Cardiac muscle cell (in vitro differentiated cells and primary cell): Measurements from ENCODE around the gene C3orf20. TPM values are rescaled to one million over a fixed set of nuclear protein-coding genes. Genes with fewer than 3 reads are reported as not detected.

Experiments used
- DNase-seq, 2 donors: peaks; one replicate each; pipeline versions ENCODE4 v3.0.0 to v3.0.0-alpha.2; 2010 to 2017; ENCODE audit warnings: low read depth in 1 of 2, low spot score in 1 of 2
- H3K27ac ChIP-seq: fragments of 200-600 bp; sonication (generic); 2 replicates; pipeline ENCODE4 v1.5.1; 2016
- H3K27me3 ChIP-seq: fragments of 200-600 bp; sonication (generic); 2 replicates; pipeline ENCODE4 v1.6.0; 2016; ENCODE audit warnings: control low read depth
- H3K36me3 ChIP-seq: fragments of 200-600 bp; sonication (generic); 2 replicates; pipeline ENCODE4 v1.5.1; 2016; ENCODE audit warnings: control low read depth
- H3K4me1 ChIP-seq: fragments of 200-600 bp; sonication (generic); 2 replicates; pipeline ENCODE4 v1.8.1; 2017; ENCODE audit warnings: low read depth, mild to moderate bottlenecking, mixed run types
- H3K4me3 ChIP-seq: fragments of 200-600 bp; sonication (generic); 2 replicates; pipeline ENCODE4 v1.5.1; 2016; ENCODE audit warnings: mild to moderate bottlenecking
- H3K9me3 ChIP-seq: fragments of 200-600 bp; sonication (generic); 2 replicates; pipeline ENCODE4 v1.5.1; 2017; ENCODE audit warnings: low read depth, mild to moderate bottlenecking, control low read depth
- polyA plus RNA-seq: library from polyadenylated mRNA; unstranded; fragments of >200 nt; fragmentation: Nextera tagmentation; extraction: Ambion mirVana; gene quantifications from 2 replicates; pipeline ENCODE4 v1.2.1, GENCODE V29; 2016
- total RNA-seq: library from RNA; depleted of rRNA; stranded (reverse); fragments of >200 nt; gene quantifications from 2 replicates; pipeline ENCODE4 v1.2.3, GENCODE V29; 2016
- TF ChIP-seq, protein P1 (sequence below): IDR thresholded peaks from 2 replicates; pipeline ENCODE4 v1.5.1; 2012; ENCODE audit warnings: low read depth, mild to moderate bottlenecking, low read length

The C3orf20 gene
- total and polyA plus RNA-seq, 2 experiments from 2014 or later = 0.21 TPM; not detected in 1

DNA sequence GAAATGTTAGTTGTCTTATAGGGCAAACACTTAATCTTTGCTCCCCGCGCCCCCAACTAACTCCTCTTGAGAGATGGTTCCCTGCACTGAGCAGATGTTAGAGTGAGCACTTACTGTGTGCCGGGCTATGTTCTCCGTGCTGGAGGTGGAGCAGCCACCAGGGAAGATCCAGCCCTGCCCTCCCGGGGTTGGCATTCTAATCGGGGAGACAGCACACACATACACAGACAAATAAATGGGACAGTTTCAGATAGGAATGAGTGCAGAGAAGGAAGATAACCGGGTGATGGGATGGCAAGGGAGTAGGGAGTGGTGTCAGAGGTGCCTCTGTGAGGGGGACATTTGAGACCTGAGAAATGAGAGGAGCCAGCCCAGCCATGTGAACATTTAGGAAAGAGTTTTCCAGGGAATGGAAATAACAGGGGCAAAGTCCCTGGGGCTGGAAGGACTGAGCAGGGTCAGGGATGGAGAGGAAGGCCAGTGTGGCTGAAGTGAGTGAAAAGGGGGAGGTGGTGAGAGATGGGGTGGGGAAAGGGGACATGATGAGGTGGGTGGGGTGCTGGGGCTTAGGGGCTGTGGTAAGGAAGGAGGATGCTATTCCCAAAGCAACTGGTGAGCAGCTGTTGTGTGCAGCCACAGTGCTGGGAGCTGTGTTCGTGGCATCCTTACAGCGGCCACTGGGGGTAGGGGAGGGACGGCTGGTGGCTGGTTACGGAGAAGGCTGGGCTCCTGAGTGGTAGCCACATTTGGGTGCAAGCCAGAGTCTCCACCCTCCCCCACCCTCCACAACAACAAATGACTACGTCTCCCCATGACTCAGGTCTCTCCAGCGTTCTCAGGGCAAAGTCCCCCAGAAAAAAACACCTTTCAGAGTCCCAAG lies 128.4 kb downstream of the C3orf20 start:
- no peaks in the 10 kb centered on the region for H3K9me3 ChIP-seq
- TF ChIP-seq, protein P1, sequence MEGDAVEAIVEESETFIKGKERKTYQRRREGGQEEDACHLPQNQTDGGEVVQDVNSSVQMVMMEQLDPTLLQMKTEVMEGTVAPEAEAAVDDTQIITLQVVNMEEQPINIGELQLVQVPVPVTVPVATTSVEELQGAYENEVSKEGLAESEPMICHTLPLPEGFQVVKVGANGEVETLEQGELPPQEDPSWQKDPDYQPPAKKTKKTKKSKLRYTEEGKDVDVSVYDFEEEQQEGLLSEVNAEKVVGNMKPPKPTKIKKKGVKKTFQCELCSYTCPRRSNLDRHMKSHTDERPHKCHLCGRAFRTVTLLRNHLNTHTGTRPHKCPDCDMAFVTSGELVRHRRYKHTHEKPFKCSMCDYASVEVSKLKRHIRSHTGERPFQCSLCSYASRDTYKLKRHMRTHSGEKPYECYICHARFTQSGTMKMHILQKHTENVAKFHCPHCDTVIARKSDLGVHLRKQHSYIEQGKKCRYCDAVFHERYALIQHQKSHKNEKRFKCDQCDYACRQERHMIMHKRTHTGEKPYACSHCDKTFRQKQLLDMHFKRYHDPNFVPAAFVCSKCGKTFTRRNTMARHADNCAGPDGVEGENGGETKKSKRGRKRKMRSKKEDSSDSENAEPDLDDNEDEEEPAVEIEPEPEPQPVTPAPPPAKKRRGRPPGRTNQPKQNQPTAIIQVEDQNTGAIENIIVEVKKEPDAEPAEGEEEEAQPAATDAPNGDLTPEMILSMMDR = no peak
- no peaks in the 10 kb centered on the region for H3K4me1 ChIP-seq
- H3K27ac ChIP-seq = no peak overlapping the region
- DNase-seq = peak in 1 of 2 donors; percentile 60
- H3K4me3 ChIP-seq = no peak overlapping the region
- H3K36me3 ChIP-seq = no peaks in the 10 kb centered on the region
- H3K27me3 ChIP-seq = peaks cover under 1% of the 10 kb centered on the region

DNA sequence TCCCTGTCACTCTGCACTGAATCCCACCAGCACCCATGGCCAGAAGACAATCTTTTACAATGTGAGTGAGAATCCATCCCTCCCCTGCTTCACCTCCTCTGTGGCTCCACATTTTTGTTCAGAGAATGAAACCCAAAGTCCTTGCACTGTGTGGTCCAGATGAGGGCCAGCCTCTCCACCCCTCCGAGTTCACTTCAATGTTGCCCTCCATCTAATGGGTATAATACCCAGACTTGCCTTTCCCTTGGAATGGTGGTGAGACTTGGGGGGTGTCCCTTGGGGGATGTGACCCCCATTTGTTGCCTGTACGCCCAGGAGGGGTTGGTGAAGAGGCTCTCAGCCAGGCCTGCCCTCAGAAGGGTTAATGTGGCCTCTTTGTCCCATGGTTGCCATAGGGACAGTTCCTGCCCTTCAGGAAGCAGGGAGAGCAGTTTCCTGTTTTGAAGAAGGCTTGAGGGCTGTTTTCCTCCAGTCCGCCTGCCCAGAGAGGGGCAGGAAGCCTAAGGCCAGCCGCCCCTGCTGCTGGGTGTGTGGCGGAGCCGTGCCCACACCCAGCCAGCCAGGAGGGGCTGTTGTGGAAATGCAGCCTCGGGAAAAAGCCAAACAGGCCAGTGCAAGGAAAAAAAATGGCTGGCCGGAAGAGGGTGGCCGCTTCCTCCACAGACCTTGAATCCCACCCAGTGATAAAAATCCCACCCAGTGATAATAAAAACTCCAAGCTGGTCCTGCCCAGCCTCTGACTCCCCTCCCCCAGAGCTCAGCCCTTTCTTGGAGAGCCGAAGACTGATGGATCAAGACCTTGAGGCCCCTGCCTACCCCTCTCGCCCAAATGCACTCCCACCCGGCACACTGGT lies 129.3 kb downstream of the C3orf20 start:
- H3K9me3 ChIP-seq = no peaks in the 10 kb centered on the region
- TF ChIP-seq, protein P1 = no peak
- H3K4me1 ChIP-seq = no peaks in the 10 kb centered on the region
- peak in 1 of 2 donors; percentile 38 for DNase-seq
- no peak overlapping the region for H3K4me3 ChIP-seq
- H3K27me3 ChIP-seq = peaks cover 9% of the 10 kb centered on the region
- H3K27ac ChIP-seq = no peak overlapping the region
- H3K36me3 ChIP-seq = no peaks in the 10 kb centered on the region

DNA sequence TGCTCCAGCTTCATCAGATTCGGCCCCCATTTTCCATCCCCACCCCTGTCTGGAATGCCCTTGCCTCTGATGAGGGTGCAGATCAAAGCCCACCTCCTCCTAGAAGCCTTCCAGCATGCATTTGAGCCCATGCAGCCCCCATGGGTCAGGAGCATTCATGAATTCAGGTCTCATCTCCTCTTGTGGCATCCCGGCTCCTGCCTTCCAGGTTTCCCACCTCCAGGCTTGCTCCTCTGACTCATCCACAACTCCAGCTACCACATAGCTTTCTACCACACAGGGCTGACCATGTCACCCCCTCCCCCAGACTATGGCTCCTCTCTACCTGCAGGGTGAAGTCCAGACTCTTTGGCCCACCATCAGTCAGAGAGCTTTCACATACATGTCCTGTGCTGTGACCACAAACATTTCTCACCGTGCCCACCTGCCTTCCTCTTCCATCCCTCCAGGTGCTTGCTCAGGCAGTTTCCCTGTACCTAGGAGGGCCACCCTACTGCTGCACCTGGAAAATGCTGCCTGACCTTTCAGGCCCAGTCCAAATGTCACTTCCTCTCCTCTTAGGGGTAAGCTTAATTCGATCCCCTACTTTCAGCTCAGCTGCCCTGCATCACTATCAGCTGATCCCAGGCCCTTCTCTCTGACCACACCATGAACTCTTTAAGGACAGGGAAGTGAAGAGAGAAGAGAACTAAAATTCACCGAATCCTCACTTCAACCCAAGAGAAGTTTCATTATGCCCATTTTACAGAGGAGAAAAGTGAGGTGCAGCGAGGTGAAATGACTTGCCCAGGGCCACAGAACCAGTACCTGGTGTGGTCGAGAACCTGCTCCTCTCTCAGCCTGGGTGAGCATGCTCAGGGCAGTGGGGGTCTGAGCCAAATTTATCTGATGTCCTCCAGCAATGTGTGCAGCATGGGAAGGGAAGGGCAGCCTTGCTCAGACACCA lies 130.2 kb downstream of the C3orf20 start:
- peaks cover 18% of the 10 kb centered on the region for H3K27me3 ChIP-seq
- H3K4me1 ChIP-seq = no peaks in the 10 kb centered on the region
- no peaks in the 10 kb centered on the region for H3K36me3 ChIP-seq
- TF ChIP-seq, protein P1 = no peak
- DNase-seq = no peak
- H3K9me3 ChIP-seq = no peaks in the 10 kb centered on the region
- H3K27ac ChIP-seq = no peak overlapping the region
- no peak overlapping the region for H3K4me3 ChIP-seq

DNA sequence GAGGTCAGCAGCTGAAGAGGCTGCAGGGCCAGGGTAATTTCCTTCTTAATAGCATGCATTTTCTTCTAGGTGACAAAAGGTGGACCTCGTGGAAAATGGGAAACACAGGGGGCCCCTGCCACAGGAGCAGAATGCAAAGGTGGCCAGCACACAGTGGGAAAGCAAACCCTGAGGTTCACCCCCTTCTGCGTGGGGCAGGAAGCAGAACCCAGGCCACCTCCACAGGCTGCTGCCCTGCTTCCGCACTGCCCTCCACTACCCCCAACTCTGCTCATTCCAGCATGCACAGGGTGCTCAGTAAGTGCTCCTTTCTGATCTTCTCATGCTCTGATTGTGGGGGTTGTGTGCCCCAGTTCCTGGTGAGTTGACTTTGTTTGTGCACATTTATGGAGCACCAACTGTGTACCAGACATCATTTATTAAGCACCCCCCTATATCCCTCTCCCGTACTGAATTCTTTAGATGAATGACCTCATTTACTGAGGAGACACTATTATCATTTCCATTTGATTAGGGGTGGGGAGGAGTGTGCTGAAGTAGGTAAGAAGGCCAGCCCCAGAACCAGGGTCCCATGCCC lies 131.1 kb downstream of the C3orf20 start:
- no peak overlapping the region for H3K27ac ChIP-seq
- H3K9me3 ChIP-seq = no peaks in the 10 kb centered on the region
- H3K36me3 ChIP-seq = no peaks in the 10 kb centered on the region
- peaks cover 26% of the 10 kb centered on the region for H3K27me3 ChIP-seq
- TF ChIP-seq, protein P1 = no peak
- no peak overlapping the region for H3K4me3 ChIP-seq
- H3K4me1 ChIP-seq = no peaks in the 10 kb centered on the region
- DNase-seq = no peak
